Measurements from ENCODE around the gene IFNAR2. TPM values are rescaled to one million over a fixed set of nuclear protein-coding genes. Genes with fewer than 3 reads are reported as not detected.

Gene IFNAR2
- total and polyA plus RNA-seq, 2 donors (not counting 3 experiments of a cell fraction or from before 2014, with no cell fraction given), result 22.8 to 42.1 TPM

- H3K36me3 ChIP-seq (ENCODE audit: control insufficient read depth in 2 of 2, extremely low read depth in 1 of 2, insufficient read depth in 2 of 2, low read length in 2 of 2), result no peaks in the 10 kb centered on the region
- FAIRE-seq, result no peak
- dilution Hi-C loops (cut with MboI; ENCODE audit: extremely low pct_ligation_motif_present, low sequenced_read_pairs) (no loop called here), intact Hi-C loops (cut with micrococcal nuclease) (no loop called here)
- H2AFZ ChIP-seq (ENCODE audit: low read depth, low read length), result no peak overlapping the region
- H3K4me3 ChIP-seq (replicated peaks in 1 of 3; ENCODE audit: insufficient read depth in 1 of 3, low read depth in 1 of 3, low read length in 3 of 3), result no peak overlapping the region
- no peak overlapping the region for H3K27ac ChIP-seq (ENCODE audit: insufficient read depth, low read depth, low read length)
- no peak overlapping the region for H3K4me2 ChIP-seq (ENCODE audit: insufficient read depth, low read length)
- no peaks in the 10 kb centered on the region for H3K9me1 ChIP-seq (replicated peaks; ENCODE audit: control insufficient read depth, extremely low read depth, insufficient read depth, low read length)
- DNase-seq (ENCODE audit: low read depth, low spot score), result no peak
- no peak for TF ChIP-seq EZH2 (IDR thresholded peaks at IDR 0.05; ENCODE audit: borderline replicate concordance, low read depth, low read length, severe bottlenecking)
- no peak for TF ChIP-seq MYC (IDR thresholded peaks at IDR 0.05; ENCODE audit: low read depth, low read length)
- TF ChIP-seq MAX (IDR thresholded peaks at IDR 0.05; ENCODE audit: insufficient read depth, insufficient read length), result no peak
- no peak for TF ChIP-seq POLR2AphosphoS5 (IDR thresholded peaks at IDR 0.05; ENCODE audit: insufficient read depth, low read depth, low read length)
- no peak for TF ChIP-seq FOS (IDR thresholded peaks at IDR 0.05; ENCODE audit: borderline replicate concordance, insufficient read depth, low read length)
- no peak for TF ChIP-seq POLR2A (IDR thresholded peaks at IDR 0.05; ENCODE audit: low read depth, low read length)
- no peak for TF ChIP-seq CTCF (IDR thresholded peaks at IDR 0.05; ENCODE audit: extremely low read depth in 1 of 2, insufficient read depth in 1 of 2, low read depth in 1 of 2, low read length in 2 of 2)
- no peak for TF ChIP-seq GATA2 (IDR thresholded peaks at IDR 0.05; ENCODE audit: insufficient read depth, insufficient read length, low read depth, low read length)
- no peak for TF ChIP-seq JUN (IDR thresholded peaks at IDR 0.05; ENCODE audit: borderline replicate concordance, insufficient read depth, insufficient read length, low read depth)
- no peaks in the 10 kb centered on the region for H3K79me2 ChIP-seq (ENCODE audit: control insufficient read depth, insufficient read depth, low read length)
- no peaks in the 10 kb centered on the region for H4K20me1 ChIP-seq (replicated peaks; ENCODE audit: control insufficient read depth, extremely low read depth, insufficient read depth, low read length)
- no peaks in the 10 kb centered on the region for H3K4me1 ChIP-seq (ENCODE audit: control insufficient read depth, extremely low read depth, insufficient read depth, low read length)
- H3K27me3 ChIP-seq (ENCODE audit: control insufficient read depth in 2 of 2, insufficient read depth in 2 of 2, low read length in 2 of 2), result no peaks in the 10 kb centered on the region
- no TSS peak for BruUV-seq (replicated peaks)
- ChIA-PET POLR2A (no interaction called here), CTCF (interaction anchor here (0.9 kb wide), 1 partner anchor 244 kb away, joined by 3 read pairs; no protein-coding TSS in a partner anchor)
- H3K9ac ChIP-seq (replicated peaks; ENCODE audit: extremely low read depth, insufficient read depth, low read length), result no peak overlapping the region
- no peaks in the 10 kb centered on the region for H3K9me3 ChIP-seq (replicated peaks; ENCODE audit: control insufficient read depth, insufficient read depth, low read length)
Observed at GRCh38 chr21:33201956-33202355, 27.8 kb upstream of the IFNAR2 start.
